Epithelial cell of prostate (primary cell): Measurements from ENCODE around the gene HEPACAM.

Source experiments
- DNase-seq: peaks from one replicate; pipeline ENCODE4 v3.0.0-alpha.2; 2011; ENCODE audit warnings: low read depth, low spot score
- H3K27ac ChIP-seq: fragments of 450-650 bp; 2 replicates; pipeline ENCODE4 v1.5.1; 2017; ENCODE audit warnings: mild to moderate bottlenecking

Gene HEPACAM

DNA sequence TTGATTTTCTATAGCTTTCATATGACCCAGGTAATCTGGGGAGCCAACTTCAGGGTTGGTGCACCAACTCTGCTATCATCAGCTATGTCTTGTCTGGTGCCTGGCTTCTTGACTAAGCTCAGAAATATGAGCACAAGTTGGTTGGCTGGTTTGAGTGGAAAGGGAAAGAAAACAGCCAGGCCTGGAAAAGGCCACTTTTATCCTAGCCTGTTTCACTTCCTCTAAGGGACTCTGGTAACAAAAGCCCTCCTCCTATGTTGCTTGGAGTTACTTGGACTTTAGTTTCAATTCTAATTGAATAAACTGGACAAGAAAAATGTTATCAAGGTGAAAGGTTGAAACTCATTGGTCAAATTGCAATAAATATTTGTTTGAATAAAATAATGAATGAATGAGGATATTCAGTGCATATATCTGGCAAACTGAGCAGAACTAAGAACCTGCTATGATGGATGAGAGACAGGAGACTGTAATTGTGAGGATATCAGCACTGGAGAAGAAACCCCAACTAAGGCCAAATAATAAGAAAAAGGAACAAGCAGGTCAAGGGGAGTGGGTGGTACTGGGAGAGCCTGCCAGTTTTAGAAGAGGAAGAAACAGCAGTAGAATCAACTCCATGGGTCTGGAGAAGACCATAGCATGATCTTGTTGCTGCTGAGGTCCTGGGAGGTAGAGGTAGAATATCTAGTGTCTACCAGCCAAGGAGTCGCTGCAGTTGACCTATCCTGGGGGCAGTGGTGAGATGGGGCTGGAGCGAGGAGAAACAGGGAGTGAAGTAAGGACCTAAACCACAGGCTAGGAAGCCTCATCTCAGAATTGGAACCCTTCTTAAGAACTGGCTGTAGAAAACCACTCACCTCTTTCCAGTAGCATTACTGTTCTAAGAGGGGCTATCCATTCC lies 46.4 kb downstream of the HEPACAM start:
- H3K27ac ChIP-seq: no peak overlapping the region
- DNase-seq: no peak

DNA sequence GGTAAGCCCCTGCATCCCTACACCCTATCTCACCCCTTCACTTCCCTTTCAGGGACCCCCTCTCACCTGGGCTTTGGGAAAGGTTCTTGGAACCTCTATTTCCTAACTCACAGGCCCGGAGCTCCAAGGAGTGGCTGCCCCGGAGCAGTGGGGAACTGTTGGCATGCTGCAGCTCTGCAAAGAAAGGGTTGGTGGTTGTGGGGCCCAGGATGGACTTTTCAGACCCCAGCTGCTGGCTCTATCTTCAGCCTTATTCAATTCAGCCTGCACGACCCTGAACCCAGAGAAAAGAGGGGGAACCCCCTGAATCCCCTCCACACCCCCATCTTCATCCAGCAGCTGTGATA lies 48.2 kb downstream of the HEPACAM start:
- DNase-seq: no peak
- H3K27ac ChIP-seq: no peak overlapping the region

DNA sequence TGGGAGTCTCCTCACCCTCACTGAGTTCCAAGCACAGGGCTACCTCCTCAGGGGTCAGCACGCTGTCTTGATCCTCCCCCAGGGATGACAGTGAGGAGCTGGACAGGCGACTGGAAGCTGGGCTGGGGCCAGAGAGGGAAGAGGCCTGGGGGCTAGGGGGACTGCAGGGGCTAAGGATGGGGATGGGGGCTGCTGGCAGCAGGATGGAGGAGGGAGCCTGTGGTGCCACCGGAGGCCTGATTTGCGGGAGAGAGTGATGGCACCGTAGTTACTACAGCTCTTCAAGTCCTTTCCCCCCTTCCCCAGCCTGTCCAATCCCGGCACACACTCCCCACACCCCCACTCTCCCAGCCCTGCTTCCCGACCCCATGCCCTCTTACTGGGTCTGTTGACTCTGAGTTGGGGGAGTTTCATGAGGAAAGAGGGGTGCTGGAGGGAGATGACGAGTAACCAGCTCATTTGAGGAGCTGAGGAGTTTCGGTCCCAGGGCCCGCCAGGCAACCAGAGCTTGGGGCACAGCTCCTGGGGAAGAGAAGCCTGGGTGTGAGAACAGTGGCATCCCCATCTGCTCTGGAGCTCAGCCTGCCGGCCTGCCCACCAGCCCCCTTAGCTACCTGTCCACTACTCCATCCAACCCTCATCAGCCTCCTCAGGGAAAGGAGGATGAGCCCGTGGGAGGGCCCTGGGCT lies 48.7 kb downstream of the HEPACAM start:
- no peak for DNase-seq
- H3K27ac ChIP-seq: no peak overlapping the region

DNA sequence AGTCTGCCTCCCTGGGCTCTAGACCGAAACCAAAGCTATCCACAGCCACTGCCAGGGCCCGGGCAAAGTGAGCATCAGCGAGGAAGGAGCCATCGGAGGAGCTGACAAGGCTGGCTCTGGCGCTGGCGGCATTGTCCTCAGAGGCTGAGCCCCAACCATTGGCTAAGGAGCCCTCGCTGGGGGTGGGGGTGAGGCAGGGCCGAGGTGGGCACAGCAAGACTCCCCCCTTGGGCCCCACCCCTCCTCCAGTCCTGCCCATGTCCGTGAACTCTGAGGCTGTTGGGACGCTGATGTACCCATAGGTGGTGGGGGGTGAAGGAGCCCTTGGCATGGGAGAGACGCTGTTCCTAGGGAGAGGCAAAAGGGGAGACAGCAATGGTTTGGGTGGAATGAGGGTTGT lies 49.4 kb downstream of the HEPACAM start:
- no peak overlapping the region for H3K27ac ChIP-seq
- DNase-seq: no peak

DNA sequence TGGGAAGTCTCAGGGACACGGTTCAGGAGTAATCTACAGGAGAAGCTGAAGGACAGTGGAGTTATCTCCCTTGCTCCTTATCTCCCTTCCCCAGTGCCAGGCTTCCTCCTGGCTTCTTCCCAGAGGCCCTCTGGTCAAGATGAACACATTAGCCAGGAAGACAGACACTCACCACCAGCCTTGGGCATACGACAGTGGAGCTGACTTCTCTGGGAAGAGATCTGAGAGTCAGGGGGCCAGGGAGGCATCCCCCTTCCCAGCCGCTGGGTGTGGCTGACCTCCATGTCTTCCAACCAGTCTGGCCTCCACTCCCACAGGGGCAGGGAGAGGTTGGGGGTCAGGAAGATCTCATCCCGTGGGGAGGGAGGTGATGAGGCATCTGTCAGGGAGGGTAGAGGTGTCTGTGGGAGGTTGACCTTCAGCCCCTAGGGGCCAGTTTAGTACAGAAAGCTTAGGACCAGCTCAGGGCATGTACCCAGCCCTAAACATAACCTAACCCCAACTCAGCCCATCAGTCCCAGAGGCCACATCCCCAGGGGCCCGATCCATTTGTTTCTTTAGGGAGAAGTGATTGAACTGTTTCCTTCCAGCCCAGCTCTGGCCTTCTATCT lies 50.9 kb downstream of the HEPACAM start:
- DNase-seq: no peak
- H3K27ac ChIP-seq: no peak overlapping the region

DNA sequence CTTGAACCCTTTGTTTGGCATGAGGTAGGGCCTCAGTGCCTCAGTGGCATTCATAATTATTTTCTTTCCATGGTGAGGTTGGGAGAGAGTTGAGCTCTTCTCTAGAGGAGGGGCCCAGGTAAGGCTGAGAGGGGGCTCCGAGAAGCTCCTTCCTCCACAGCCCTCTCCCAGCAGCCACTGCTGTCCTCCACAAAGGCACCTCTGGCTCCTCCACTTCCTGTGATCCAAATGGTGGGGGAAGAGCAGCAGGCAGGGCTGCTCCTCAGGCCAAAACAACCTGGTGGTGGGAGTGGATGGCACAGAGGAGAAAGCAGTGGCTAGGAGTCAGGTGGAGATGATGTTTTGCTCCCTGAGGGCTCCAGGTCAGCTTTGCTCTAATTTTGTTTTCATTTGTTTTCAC lies 51.5 kb downstream of the HEPACAM start:
- H3K27ac ChIP-seq: no peak overlapping the region
- DNase-seq: no peak

DNA sequence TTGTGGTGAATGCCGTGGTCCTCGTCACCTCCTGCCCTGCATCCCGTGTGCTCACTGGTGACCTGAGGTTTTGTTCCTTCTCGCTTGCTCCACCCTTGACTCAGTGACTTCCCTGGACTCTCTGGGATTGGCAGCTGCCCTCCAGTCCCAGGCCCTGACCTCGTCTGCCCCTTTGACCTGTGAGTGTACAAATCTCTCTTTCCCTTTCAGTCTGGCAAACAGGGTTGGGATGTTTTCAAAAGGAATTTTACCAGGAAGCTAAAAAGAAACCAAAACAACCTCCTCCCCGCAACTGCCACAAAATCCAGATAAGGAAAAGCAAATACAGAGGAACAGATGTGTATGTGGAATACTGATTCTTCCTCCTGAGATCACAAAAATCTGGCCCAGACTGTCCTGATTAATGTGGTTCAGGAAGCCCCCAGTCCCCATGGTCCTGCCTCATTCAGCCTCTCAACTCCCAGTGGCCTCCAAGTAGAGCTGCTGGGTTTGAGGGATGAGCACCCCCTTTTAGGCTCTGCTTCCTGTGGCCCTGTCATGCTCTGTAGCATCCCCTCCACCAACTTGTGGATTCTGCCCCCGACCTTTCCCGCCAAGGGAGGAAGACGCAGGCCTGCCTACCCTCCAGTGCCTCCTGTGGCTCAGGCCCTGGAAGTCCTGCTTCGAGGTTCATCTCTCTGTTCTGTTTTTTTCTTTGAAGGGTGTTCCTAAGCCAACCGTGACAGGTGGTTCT lies 53.3 kb downstream of the HEPACAM start:
- no peak overlapping the region for H3K27ac ChIP-seq
- DNase-seq: no peak

DNA sequence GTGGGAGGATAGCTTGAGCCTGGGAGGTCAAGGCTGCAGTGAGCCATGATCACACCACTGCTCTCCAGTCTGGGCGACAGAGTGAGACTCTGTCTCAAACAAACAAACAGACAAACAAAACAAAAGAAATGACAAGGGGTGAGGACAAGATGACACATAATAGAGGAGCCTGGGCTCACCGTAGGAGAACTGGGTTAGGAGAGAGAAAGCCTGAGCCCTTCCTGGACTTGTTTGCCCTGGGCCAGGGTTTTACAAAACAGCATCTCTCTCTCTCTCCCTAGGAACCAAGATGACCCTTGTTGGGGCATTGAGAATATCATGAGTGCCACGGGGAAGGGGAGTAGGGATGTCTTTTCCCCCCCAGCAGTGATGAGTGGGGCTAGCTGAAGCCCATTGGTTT lies 54.9 kb downstream of the HEPACAM start:
- H3K27ac ChIP-seq: no peak overlapping the region
- no peak for DNase-seq

DNA sequence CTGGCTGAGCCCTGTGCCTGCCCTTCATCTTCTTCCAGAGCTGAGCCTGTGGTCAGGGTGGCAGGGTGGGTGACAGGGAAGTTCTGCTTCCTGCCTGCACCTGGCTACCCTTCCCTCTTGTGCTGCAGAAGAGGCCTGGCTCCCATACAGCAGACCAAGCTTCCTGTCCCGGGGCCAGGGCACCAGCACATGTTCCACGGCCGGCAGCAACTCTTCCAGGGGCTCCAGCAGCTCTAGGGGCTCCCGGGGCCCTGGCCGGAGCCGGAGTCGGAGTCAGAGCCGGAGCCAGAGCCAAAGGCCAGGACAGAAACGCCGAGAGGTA lies 55.6 kb downstream of the HEPACAM start:
- no peak for DNase-seq
- no peak overlapping the region for H3K27ac ChIP-seq

DNA sequence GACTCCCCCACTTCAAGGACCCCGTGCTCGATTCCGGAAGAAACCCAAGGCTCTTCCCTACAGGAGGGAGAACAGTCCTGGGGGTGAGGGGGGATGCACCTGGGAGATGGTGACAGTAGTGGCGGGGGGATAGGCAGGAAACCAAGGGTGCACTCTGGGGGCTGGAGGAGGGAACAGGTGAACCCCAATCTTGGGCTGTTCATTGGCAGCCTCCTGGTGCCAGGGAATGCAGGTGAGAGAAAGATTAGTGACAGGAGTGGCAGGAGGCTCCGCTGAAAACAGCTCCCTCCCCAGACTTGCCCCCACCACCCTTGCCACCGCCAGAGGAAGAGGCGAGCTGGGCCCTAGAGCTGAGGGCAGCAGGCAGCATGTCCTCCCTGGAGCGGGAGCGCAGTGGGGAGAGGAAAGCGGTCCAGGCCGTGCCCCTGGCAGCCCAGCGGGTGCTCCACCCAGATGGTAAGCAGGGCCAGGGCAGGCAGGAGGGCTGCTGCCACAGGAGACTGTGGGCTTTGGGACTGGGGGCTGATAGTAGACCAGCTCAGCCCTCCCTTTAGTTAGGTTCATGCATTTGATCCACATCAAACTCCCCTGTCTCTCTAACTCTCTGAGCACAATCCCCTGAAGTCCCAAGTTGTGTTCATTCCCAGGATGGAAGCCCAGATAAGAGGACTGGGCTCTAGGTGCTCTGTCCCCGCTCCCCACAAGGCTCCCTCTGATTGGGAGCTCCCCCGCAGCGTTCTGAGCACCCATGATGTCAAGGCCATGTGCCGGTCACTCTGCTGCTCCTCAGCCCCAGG lies 56.2 kb downstream of the HEPACAM start:
- DNase-seq: no peak
- no peak overlapping the region for H3K27ac ChIP-seq

DNA sequence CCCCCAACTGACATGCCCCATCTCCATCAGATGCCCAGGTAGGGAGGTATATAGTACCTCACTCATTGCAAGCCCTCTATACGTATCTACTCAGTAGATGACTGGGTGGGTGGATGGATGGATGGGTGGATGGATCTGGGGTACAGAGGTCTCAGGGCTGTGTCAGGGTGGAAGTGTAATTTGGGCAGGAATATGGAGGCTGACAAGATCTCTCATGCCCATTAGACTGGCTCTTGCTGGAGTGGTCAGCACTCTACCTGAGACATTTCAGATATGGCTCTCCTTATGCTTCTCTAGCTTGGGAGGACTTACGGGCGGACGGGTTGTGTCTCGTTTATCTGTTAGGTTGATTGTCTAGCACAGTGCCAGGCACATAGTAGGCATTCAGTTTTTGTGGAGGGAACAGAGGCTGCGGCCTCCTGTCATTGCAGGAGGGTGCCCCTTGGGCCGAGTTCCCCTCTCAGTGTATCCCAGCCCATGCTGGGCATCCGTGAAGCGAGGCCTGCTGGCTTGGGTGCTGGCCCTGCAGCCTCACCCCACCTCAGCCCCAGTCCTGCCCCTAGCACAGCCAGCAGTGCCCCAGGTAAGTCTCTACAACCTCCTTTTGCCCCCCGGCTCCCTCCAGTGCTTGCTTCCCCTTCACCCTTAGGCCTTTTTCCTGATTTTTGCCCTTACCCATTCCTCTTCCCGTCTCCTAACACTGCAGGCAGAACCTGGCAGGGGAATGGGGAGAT lies 56.9 kb downstream of the HEPACAM start:
- no peak for DNase-seq
- H3K27ac ChIP-seq: no peak overlapping the region

DNA sequence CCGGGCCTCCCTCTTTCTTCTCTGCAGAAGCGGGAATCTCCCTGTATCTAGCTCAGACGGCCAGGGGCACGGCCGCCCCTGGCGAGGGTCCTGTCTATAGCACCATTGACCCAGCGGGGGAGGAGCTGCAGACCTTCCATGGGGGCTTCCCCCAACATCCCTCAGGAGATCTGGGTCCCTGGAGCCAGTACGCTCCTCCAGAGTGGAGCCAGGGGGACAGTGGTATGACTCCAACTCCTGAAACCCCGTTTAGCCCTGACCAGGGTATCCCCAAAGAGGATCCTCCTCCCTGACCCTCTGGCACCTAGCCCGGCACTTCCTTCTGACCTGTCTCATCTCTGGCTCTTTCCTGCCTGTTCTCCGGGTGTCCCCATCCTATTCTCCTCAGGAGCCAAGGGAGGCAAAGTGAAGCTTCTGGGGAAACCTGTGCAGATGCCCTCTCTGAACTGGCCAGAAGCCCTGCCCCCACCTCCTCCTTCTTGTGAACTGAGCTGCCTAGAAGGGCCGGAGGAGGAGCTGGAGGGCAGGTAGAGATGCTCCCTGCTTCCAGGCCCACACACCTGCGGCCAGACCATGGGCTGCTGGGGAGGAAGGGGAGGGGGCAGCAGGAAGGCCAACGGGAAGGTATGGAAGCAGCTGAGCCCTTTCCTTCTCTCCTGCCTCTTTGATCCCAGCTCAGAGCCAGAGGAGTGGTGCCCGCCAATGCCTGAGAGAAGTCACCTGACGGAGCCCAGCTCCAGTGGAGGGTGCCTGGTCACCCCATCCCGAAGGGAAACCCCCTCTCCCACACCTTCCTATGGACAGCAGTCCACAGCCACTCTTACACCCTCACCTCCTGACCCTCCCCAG lies 57.7 kb downstream of the HEPACAM start:
- no peak for DNase-seq

DNA sequence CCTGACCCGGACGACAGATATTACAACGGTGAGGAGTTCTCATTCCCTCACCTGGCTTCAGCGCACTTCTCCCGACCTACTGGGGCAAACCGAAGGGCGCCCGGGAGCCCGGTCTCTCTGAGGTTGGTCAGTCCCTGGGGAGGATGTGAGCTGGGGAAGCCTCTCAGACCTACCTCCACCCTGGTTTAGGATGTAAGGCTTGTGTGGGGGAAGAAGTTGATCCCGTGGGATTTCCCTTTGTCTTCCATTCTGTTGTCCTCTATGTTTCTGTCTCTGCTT lies 58.3 kb downstream of the HEPACAM start:
- no peak for DNase-seq

More for the DNA sequence above, 57.7 kb downstream of the HEPACAM start:
- H3K27ac ChIP-seq: no peak overlapping the region

DNA sequence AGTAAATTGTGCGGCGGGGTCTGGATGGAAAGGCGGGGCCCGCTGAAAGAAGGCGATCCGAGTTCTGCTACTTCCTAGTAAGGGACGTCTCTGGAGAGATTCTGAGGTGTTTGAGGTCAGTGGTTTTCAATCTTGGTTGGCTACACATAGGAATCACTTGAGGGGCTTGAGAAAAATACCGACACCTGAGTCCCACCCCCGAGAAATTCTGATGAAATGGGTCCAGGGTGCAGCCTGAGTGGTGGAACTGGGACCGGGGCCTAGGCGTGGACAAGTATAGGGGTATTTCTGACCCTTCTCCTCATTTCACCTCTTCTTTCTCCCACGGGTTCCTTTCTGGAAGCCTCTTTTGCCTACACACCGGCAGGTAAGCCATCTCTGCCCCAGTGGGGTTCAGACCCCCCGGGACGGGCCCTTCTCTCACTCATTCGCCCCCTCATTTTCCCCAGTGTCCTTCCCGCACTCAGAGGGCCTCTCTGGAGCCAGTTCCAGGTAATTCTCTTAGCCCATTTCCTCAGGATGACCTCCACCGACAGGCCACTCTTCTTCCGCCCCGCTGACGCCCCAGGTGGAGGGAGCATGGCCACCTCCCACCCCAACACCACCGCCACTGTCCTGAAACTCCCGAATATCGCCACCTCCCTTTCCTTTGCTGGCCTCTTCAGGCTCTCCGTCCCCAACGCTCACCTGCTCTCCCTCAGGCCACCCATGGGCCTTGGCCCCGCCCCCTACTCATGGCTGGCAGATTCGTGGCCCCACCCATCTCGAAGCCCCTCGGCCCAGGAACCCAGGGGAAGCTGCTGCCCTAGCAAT lies 58.8 kb downstream of the HEPACAM start:
- no peak for DNase-seq
- peak overlapping the region; percentile 65 for H3K27ac ChIP-seq

More for the DNA sequence above, 58.3 kb downstream of the HEPACAM start:
- no peak overlapping the region for H3K27ac ChIP-seq

DNA sequence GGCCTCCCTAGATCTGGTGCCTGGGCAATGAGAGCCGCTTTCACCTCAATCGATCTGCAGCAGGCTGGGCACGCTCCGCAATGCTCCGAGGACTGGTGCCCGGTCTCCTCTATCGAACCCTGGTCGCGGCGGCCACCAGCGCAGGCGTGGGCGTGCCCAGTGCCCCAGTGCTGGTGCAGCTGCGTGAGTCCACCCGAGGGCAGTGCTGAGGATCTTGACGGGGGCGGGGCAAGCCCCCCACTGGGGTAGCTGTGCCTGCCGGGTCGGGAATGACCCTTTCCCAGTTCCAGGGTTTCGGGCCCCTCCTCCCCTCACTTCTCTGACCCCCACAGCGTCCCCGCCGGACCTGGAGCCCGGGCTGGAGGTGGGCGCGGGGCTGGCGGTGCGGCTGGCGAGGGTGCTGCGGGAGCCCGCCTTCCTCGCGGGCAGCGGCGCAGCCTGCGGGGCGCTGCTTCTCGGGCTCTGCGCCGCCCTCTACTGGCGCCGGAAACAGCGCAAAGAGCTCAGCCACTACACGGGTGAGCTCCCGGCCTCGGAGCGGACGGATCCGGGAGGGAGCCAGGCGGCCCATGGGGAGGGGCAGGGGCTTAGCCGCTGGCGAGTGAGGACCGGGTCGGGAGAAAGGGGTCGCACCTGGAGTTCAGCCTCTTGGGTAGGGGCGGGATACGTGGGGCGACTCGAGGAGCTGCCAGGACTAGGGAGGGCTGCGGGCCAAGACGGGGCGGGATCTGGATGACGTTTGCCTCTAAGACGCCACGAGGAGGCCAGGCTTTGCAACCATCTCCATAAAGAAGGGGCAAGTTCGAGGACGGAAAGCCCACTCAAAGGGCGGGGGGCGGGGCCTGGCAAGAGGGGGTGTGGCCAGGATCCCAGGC lies 59.7 kb downstream of the HEPACAM start:
- peak; percentile 26 for DNase-seq
- peak overlapping the region; percentile 65 for H3K27ac ChIP-seq

DNA sequence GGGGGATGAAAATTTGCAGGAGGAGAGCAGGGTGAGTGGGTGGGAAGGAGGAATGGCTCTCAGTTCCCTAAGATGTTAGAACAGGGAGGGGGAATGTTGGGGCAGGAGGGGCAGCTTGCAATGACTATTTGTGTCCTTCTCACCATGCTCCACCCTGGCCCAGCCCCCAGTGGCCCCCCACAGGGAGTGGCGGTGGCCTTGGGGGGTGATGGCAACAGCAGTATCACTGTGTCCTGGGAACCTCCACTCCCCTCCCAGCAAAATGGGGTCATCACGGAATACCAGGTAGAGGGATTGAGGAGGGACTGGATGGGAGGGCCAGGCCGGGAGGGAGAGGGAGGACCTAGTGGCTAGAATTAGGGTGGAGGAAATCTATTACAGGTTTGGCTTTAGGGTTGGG lies 60.4 kb downstream of the HEPACAM start:
- DNase-seq: no peak
- H3K27ac ChIP-seq: no peak overlapping the region
